Panc1 (cell line): ENCODE measurements around the gene MNAT1. TPM values are rescaled to one million over a fixed set of nuclear protein-coding genes. Genes with fewer than 3 reads are reported as not detected.

ENCODE experiments used
- ATAC-seq: fragments of 200-7000 bp; cut with Tn5 transposase; 2 replicates; pipeline ENCODE4 v1.9.1; 2020; ENCODE audit warnings: mild to moderate bottlenecking, moderate library complexity
- BruUV-seq: library from RNA; stranded (reverse); fragments of 400-500 nt; replicated peaks from 2 replicates; lab custom pipeline; 2021; lab: Mats Ljungman, UMichigan
- CTCF ChIA-PET: fragments of 300-600 bp; sonication (Branson Sonifier 250); formaldehyde crosslinking; loops from one replicate; lab custom pipeline; 2022; ENCODE audit warnings: antibody characterized with exemption; lab: Charles Lee
- POLR2A ChIA-PET: fragments of 300-600 bp; sonication (Branson Sonifier 250); formaldehyde crosslinking; loops from one replicate; lab custom pipeline; 2022; ENCODE audit warnings: antibody characterized with exemption; lab: Charles Lee
- DNase-seq: peaks from one replicate; pipeline ENCODE4 v3.0.0-alpha.2; 2010; ENCODE audit warnings: low read depth, low spot score
- H3K27ac ChIP-seq: 2 replicates; pipeline ENCODE4 v1.5.1; 2011; ENCODE audit warnings: mild to moderate bottlenecking, low read length, inconsistent platforms
- H3K27me3 ChIP-seq: fragments of 200-500 bp; sonication (Bioruptor generic); 2 replicates; pipeline ENCODE4 v1.6.0; 2014; ENCODE audit warnings: low read length, inconsistent platforms; ENCODE audit not compliant: control insufficient read depth, insufficient read depth
- H3K36me3 ChIP-seq: fragments of 200-500 bp; sonication (Bioruptor generic); 2 replicates; pipeline ENCODE4 v1.5.1; 2014; ENCODE audit warnings: inconsistent platforms, mild to moderate bottlenecking, low read length, moderate library complexity; ENCODE audit not compliant: control insufficient read depth, insufficient read depth
- H3K4me1 ChIP-seq: 2 replicates; pipeline ENCODE4 v1.5.1; 2011; ENCODE audit warnings: inconsistent platforms, mild to moderate bottlenecking, low read length, moderate library complexity; ENCODE audit not compliant: control insufficient read depth, insufficient read depth
- H3K4me3 ChIP-seq, 2 experiments: 2 replicates each; pipeline ENCODE4 v1.5.1; 2011 to 2012; ENCODE audit warnings: low read depth in 2 of 2, low read length in 2 of 2, mild to moderate bottlenecking in 2 of 2, inconsistent platforms in 1 of 2, moderate library complexity in 1 of 2
- H3K9me3 ChIP-seq: fragments of 200-500 bp; sonication (Bioruptor generic); 2 replicates; pipeline ENCODE4 v1.5.1; 2014; ENCODE audit warnings: low read depth, mild to moderate bottlenecking, inconsistent platforms, low read length, moderate library complexity; ENCODE audit not compliant: control insufficient read depth, insufficient read depth
- CTCF ChIP-seq: fragments of 450-650 bp; IDR thresholded peaks from 2 replicates; pipeline ENCODE4 v1.5.1; 2017; ENCODE audit warnings: mild to moderate bottlenecking
- POLR2AphosphoS5 ChIP-seq: IDR thresholded peaks from 2 replicates; pipeline ENCODE4 v1.6.1; 2012; ENCODE audit warnings: mild to moderate bottlenecking, low read depth, low read length, moderate library complexity
- SIN3A ChIP-seq: IDR thresholded peaks from 2 replicates; pipeline ENCODE4 v1.6.1; 2012; ENCODE audit warnings: low read depth, mild to moderate bottlenecking, low read length, moderate library complexity, borderline replicate concordance; ENCODE audit not compliant: insufficient read depth
- TCF7L2 ChIP-seq: IDR thresholded peaks from 2 replicates; pipeline ENCODE4 v1.6.1; 2011; ENCODE audit warnings: mild to moderate bottlenecking, low read depth, low read length, inconsistent platforms
- in situ Hi-C: cut with HindIII; loops from 2 replicates; pipeline ENCODE4 v1.10.0; 2016; ENCODE audit warnings: low sequenced_read_pairs, low pct_unique_long_range_greater_than_20kb
- intact Hi-C: fragments of 100-400 bp; cut with micrococcal nuclease; formaldehyde crosslinking; loops from one replicate; pipeline ENCODE4 v1.10.0; 2022; ENCODE audit not compliant: unreplicated experiment
- total RNA-seq: library from RNA; stranded (reverse); gene quantifications from one replicate; pipeline ENCODE4 v1.2.1, GENCODE V29; 2021; ENCODE audit not compliant: unreplicated experiment
- TF ChIP-seq, protein P1 (sequence below), 2 experiments: IDR thresholded peaks; 2 replicates each; pipeline ENCODE4 v1.6.1; 2011 to 2012; ENCODE audit warnings: low read depth in 2 of 2, control low read depth in 1 of 2, low read length in 1 of 2, mild to moderate bottlenecking in 1 of 2, moderate library complexity in 1 of 2; ENCODE audit not compliant: insufficient read depth in 1 of 2

MNAT1 gene
- total RNA-seq, 1 experiment from 2014 or later = 29.4 TPM

DNA sequence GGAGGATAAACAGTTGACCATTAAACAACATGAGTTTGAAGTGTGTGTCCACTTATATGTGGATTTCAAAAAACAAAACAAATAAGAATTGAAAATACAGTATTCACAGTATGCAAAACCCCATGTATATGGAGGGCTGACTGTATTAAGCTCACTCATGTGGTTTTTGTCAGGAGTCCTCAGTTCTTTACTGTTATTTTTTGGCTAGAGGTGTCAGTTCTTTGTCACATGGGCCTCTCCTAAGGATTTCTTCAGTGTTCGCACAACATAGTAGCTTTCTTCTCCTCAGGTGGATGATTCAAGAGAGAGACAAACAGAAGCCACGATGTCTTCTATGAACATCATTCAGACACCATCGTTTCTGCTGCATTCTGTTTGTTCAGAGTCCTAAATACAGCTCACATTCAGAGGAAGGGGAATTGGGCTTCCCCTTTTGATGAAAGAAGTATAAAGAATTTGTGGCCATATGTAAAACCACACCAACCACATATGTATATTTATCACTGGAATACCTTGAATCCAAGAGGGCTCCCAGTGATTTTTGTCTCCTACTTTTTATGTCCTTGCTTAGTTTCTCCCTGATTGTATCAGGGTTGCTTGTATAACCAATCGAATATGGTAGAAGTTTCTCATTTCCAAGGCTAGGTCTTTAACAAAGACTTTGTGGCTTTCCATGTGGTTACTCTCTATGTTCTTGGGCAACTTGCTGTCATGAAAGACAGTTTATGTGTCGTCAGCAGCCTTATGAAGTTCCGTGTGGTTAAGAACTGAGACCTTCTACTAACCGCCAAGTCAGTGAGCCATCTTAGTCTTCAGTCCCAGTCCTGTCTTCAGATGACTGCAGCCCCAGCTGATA, 18.9 kb downstream of the MNAT1 start:
- ChIA-PET CTCF (no interaction called here), POLR2A (no interaction called here)
- intact Hi-C loops (no loop called here), in situ Hi-C loops (no loop called here)
- BruUV-seq = no TSS peak
- Histone ChIP-seq H3K36me3 (no peaks in the 10 kb centered on the region), H3K27ac (no peak overlapping the region), H3K4me1 (peaks cover 11% of the 10 kb centered on the region; the same call in 1 of the 2 replicates), H3K9me3 (no peaks in the 10 kb centered on the region), H3K27me3 (no peaks in the 10 kb centered on the region), H3K4me3 (no peak overlapping the region)
- no peak for TF ChIP-seq CTCF
- TF ChIP-seq POLR2AphosphoS5 = no peak
- TF ChIP-seq SIN3A = no peak
- no peak for TF ChIP-seq TCF7L2
- TF ChIP-seq, protein P1, sequence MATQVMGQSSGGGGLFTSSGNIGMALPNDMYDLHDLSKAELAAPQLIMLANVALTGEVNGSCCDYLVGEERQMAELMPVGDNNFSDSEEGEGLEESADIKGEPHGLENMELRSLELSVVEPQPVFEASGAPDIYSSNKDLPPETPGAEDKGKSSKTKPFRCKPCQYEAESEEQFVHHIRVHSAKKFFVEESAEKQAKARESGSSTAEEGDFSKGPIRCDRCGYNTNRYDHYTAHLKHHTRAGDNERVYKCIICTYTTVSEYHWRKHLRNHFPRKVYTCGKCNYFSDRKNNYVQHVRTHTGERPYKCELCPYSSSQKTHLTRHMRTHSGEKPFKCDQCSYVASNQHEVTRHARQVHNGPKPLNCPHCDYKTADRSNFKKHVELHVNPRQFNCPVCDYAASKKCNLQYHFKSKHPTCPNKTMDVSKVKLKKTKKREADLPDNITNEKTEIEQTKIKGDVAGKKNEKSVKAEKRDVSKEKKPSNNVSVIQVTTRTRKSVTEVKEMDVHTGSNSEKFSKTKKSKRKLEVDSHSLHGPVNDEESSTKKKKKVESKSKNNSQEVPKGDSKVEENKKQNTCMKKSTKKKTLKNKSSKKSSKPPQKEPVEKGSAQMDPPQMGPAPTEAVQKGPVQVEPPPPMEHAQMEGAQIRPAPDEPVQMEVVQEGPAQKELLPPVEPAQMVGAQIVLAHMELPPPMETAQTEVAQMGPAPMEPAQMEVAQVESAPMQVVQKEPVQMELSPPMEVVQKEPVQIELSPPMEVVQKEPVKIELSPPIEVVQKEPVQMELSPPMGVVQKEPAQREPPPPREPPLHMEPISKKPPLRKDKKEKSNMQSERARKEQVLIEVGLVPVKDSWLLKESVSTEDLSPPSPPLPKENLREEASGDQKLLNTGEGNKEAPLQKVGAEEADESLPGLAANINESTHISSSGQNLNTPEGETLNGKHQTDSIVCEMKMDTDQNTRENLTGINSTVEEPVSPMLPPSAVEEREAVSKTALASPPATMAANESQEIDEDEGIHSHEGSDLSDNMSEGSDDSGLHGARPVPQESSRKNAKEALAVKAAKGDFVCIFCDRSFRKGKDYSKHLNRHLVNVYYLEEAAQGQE (IDR thresholded peaks at IDR 0.05; ENCODE audit: insufficient read depth in 1 of 2, low read depth in 2 of 2, low read length in 1 of 2) = no peak
- no peak for DNase-seq
- no peak for ATAC-seq

GRCh38 chr14:60756847-60757246, 22.3 kb downstream of the MNAT1 start:
- CTCF ChIA-PET = no interaction called here
- DNase-seq (no peak), ATAC-seq (no peak)
- H3K4me1 ChIP-seq = peaks cover 11% of the 10 kb centered on the region; the same call in 1 of the 2 replicates
- H3K27ac ChIP-seq = no peak overlapping the region
- no peak overlapping the region for H3K4me3 ChIP-seq
- no TSS peak for BruUV-seq
- intact Hi-C loops (no loop called here), in situ Hi-C loops (no loop called here)
- H3K9me3 ChIP-seq = no peaks in the 10 kb centered on the region
- H3K36me3 ChIP-seq = no peaks in the 10 kb centered on the region
- H3K27me3 ChIP-seq = no peaks in the 10 kb centered on the region
- TF ChIP-seq CTCF = no peak
- TF ChIP-seq POLR2AphosphoS5 = no peak
- TF ChIP-seq SIN3A = no peak
- no peak for TF ChIP-seq TCF7L2
- TF ChIP-seq, protein P1 (IDR thresholded peaks at IDR 0.05; ENCODE audit: insufficient read depth in 1 of 2, low read depth in 2 of 2, low read length in 1 of 2) = no peak
- POLR2A ChIA-PET = no interaction called here
